GM18498 (cell line): ENCODE measurements around the gene HEXIM1.

Source experiments
- ATAC-seq: cut with Tn5 transposase; IDR thresholded peaks from one replicate; pipeline ENCODE4 v1.9.1; 2021; ENCODE audit warnings: mild to moderate bottlenecking, moderate library complexity; ENCODE audit not compliant: unreplicated experiment

The HEXIM1 gene

DNA sequence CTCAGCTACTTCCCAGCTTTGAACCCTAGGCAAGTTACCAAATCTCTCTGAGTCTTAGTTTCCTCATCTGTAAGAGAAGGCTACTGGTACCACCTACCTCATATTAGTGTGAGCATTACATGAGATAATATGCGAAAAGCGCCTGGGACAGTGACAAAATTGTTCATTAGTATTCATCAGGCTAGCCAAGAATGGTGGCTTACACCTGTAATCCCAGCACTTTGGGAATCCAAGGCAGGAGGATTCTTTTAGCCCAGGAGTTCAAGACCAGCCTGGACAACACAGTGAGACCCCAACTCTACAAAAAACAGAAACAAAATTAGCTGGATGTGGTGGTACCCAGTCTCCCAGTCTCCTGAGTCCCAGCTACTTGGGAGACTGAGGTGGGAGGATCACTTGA, 19.3 kb upstream of the HEXIM1 start:
- ATAC-seq, result no peak

DNA sequence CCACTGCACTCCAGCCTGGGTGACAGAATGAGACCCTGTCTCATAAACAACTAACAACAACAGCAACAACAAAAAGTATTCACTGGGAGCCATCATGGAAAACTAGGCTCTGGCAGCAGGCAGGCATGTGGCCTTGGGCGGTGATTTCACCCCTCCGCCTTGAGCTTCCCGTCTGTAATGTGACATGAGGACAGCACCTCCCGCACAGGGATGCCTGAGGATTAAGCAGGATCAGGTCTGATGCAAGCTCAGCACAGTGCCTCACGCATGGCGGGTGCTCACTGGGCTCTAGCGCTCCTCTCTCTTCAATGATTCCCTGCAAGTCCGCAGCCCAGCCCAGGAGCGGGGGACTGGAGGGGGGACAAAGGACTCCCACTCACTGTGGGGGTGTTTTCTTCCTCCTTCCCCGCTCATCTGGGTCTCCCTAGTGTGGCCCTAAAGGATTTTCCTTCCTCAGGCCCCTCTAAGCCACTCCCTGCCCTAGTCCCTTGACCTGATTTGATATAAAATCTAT, 18.8 kb upstream of the HEXIM1 start:
- ATAC-seq, result no peak

DNA sequence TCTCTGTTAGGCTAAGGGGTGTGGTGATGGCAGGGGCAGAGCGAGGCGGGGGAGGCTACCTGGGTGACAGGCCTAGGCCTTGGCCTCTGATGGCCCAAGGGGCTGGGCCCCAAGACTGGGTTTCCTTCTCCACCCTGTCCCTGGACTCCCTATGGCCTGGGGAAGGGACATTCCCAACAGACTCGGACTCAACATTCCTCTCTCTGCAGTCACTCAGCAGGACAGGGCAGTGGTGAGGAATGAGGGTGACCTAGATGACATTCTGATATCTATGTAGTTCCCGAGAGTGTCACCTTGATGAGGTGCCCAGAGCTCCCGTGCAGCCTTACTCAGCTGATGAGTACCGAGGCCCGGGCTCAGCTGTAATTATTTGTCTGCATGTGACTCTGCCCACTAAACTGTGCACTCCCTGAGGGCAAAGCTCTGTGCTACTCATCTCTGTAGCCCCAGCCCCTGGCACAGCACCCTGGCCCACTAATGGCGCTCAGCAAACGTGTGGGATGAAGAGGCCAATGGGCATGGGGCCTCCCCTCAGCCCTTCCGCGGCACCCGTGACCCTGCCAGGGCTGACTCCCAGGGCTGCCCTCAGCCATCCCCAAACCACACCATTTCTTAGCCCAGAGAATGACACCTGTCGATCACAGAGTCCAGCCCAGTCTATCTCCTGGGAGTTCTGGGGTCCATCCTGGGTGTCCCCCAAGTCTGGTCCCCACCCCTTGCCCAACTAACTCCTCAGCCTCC, 18.2 kb upstream of the HEXIM1 start:
- no peak for ATAC-seq

DNA sequence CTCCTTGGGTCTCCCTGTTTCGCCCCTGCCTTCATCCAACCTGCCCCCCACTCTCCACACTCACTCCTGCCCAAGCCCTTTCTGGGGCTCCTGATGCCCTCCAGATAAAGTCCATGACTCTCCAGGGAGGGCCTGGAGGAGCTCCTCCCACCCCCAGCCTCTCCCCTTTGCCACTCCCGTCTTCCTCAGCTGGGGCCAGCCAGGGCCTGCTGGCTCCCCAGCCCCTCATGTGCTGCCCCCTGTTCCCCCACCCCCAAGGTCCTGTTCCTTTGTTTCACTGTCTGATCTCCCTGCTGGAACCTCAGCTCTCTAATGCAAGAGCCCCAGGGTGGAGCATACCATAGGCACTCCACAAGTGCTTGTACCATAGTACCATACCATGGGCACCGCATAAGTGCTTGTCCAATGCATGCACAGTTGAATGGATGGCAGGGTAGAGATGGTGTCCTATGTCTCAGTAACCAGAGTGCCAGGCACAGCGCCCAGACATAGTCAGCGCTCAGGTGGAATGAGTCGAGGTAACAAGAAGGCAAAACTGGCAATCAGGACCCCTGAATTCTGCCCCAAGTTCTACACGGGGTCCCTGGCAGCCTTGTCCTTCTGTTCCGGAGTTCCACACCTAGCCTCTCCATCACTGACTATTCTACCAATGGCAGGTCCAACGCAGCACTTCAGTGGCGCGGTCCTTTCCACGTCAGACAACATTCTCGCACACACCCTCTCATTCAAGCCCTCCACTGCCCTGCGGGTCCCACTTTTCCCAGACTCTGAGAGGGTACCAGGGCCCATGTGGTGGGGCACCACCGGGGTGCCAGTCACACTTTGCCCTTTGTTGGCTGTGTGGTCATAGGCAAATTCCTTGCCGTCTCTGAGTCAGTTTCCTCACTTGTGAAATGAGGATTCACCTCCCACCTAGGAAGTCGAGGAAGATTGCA, 17.3 kb upstream of the HEXIM1 start:
- no peak for ATAC-seq

DNA sequence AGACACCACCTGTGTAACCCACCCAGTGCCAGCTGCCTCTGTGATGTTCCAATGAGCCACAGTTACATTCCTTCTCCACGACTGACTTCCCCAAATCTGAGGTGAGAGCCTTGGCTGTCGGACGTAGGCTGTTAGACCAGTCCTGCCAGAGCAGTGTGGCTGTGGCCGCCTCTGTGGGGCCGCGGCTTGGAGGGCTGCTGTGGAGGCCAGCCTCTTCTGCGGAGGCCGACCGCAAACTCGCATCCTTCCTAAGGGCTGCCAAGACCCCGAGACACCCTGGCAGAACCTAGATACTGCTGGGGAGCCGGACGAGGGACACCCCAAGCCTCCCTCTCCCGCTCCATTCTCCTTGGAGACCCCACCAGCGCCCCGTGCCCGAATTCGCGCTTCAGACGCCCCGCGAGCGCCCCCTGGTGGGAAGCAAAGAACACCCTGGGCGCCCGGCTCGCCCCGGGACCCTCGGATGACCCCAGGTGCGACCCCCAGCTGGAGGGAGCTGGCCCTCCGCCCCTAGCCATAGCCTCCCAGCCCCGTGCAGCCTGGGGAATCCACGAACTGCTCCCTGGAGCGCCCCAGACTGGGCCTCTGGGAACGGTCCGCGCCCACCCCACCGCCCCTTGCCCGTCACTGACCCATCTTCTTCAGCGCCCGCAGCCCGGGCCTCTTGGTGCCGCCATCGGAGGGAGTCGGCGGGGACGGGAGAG, 16.5 kb upstream of the HEXIM1 start:
- no peak for ATAC-seq

DNA sequence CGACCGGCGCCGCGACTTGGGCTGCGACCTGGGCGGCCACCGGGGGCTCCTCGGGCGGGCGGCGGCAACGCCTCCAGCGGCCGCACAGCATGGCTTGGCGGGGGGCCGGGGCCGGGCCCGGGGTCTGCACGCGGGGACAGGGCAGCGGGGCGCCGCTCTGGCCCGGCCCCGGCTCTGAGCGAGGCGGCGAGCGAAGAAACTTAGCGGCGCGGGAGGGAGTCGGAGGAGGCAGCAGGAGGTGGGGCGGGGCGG, 16.0 kb upstream of the HEXIM1 start, which contains the start of gene PLCD3:
TSS of gene PLCD3 (minus strand) at position 196 of the 252 bp plus-strand sequence. CDS start at position 91, 105 bp downstream.
- peak; percentile 5 for ATAC-seq

DNA sequence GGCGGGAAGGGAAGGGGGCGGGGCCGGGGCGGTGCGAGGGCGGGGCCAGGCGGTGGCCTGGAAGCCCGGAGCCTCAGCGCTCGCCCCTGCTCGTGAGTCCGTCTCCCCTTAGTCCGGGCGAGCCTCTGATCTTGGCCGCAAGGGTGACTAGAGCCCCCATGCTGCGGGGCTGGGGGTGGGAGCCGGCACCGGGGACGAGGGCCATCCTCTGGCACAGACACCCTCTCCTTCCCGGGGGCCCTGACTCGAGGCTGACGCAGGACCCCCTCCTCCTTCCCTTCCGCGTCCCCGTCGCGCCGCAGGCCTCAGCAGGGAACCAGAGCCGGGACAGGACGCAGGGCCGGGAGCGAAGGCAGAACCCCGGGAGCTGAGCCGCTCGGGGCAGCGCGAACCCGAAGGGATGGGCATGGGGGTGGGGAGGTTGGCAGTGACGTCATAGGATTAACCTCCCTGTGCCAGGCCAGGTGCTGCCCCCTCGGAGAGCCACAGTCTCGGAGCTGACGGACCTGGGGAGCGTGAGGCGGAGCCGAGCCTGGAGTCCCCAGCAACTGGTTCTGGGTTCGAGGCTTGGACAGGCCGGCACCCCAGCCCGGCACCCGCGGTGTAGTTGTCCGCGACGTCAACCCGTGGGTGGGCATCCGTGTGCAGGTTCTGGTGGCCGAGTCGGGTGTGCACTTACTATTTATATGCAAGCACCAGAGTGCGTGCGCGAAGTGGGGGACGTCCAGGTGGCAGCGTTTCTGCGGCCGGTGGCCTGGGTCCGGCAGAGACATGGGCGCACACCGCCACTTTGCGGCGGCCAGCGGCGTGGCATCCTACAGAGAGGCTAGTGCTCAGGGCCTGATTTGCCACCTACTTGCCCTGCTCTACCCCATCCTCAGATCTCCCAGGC, 15.5 kb upstream of the HEXIM1 start:
- peak; percentile 34 for ATAC-seq

DNA sequence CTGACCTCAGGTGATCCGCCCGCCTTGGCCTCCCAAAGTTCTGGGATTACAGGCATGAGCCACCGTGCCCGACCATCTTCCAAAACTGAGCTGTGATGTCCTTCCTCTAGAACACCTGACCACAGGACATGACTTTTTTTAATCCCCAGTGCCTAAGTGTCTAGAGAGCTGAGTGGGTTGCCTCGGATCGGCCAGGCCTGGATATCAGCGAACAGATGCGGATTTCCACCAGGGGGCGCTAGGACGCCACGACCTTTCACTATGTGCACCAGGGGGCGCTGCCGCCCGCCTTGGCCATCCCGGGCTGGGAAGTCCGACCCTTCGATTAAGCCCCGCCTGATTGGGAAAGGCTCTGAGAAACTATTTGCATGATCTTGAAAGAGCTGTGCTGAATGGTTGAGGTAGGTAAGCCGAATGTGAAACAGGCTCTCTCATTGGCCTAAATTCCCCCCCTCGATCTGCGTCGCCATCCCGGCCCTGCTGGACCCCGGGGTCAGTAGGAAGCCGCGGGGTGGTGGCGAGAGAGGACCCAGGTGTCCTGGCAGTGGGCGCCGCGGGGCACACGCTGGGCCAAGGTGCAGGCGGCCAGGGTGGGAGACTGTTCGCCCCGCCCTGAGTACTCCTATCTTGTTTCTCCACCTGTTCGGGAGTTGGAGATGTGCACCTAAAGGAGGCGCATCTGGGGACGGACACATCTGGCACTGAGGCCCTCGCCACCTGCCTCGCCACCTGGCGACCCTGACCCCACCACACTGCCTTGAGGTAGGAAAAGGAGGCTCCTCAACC, 12.9 kb upstream of the HEXIM1 start, which contains the start of gene ACBD4:
TSS of gene ACBD4 (plus strand) at position 496 of the 786 bp plus-strand sequence. CDS start 458 bp downstream, outside the sequence.
- ATAC-seq, result peak; percentile 79

DNA sequence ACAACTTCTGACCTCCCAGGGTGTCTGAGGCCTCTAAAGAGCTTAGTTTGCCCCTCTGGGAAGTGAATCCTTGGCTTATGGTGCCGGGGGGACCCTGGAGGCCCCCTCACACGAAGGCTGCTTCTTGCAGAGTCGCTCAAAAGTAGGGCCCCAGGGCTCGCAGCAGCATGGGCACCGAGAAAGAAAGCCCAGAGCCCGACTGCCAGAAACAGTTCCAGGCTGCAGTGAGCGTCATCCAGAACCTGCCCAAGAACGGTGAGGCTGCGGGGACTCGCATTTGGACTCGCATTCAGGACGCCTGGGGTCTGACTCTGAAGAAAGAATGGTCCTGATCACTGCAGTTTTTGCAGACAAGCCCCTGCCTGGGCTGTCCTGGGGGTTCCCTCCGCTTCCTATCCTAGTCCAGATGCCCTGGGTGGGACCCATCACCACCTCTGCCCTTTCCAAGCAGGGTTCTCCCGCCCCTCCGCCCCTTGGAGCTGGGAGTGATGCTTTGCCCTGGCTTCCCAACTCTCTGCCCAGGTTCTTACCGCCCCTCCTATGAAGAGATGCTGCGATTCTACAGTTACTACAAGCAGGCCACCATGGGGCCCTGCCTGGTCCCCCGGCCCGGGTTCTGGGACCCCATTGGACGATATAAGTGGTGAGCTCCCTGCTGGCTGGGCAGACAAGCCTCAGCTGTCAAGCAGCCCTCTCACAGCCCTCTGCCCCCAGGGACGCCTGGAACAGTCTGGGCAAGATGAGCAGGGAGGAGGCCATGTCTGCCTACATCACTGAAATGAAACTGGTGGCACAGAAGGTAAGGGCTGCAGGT, 12.1 kb upstream of the HEXIM1 start:
- no peak for ATAC-seq

DNA sequence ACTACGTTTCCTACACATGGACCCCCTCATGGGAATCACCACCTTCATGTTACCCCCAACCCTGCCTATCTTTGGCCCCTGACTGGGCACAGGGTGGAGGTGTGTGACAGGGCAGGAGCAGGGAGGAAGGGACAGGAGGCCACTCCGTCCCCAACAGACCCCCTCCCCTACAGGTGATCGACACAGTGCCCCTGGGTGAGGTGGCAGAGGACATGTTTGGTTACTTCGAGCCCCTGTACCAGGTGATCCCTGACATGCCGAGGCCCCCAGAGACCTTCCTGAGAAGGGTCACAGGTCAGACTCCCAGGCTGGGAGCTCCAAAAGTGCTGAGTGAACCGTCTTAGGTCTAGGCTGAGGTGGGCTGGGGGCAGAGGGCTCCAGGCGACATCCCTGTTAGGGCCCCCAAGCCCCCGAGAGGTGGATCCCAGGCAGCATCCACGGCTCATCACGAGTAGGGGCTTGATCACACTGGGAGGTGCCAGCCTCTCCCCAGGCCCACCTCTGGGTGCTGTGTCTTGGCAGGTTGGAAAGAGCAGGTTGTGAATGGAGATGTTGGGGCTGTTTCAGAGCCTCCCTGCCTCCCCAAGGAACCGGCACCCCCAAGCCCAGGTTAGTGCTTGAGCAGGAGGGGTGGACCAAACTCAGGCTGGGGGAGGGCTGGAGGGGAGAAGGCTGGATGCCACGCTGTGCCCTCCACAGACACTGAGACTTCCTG, 11.3 kb upstream of the HEXIM1 start:
- no peak for ATAC-seq

DNA sequence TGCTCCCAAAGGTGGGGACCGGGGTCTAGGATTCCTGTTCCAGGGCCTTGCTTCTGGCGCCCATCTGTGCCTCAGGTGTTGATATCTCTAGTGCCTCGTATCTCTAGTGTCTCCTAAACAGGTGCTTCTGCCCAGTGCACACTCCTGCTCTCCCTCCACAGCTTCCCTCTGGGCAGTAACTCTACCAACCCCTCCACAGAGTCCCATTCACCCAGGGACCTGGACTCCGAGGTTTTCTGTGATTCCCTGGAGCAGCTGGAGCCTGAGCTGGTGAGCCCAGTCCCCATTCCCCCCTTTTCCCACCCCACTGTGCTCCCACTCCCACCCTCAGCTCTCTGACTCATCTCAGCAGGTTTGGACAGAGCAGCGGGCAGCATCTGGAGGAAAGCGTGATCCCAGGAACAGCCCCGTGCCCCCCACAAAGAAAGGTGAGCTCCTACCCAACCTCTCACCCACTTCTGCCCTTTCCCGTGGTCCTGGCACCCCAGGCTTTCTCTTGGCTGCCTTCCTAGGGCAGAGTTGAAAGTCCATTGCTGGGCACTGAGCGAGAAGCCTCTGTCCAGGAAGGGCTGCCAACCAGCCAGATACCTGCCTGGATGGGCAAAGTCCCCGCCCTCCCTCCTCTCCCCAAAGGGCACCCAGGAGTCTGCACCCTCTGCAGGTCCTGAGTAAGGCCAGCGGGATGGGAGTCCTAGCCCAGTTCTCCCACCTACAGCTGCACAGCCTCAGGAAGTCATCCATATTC, 10.5 kb upstream of the HEXIM1 start:
- ATAC-seq, result no peak

DNA sequence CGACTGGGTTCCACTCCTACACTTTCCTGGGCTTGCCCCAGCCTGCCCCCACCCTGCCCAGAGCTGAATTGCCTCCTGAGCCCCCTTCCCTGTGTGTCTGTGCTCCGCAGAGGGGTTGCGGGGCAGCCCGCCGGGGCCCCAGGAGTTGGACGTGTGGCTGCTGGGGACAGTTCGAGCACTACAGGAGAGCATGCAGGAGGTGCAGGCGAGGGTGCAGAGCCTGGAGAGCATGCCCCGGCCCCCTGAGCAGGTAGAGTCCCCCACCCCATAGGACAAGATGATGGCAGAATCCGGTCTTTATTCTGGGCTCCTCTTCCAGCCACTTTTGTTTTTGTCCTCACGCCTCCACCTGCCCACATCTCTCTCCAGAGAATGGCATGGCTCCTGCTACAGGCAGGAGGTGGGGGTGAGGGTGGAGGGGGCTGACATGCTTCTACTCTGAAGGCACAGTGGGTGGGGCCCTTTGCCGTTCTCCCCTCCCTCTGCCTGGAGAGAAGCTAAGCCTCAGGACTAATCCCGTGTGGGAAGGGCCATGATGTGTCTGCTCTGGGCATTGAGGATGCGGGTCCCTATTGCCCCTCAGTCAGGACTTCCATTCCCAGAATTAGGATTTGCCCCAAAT, 9.3 kb upstream of the HEXIM1 start:
- no peak for ATAC-seq

DNA sequence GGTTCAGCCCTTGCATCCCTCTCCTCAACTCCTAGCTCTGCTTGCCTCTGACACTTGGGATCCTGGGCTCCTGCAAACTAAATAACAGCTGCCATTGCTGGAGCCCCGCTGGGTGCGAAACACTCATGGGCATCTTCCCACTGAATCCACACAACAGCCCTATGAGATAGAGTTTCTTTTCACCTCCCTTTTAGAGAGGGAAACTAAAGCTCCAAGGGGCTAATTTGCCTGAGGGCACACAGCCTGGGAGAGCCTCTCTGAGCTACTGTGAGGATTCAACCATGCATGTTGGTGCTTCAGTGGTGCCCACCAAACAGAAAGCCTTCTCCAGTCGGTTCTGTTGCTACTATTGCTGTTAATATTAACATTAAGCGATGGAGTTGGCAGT, 8.7 kb upstream of the HEXIM1 start:
- no peak for ATAC-seq

DNA sequence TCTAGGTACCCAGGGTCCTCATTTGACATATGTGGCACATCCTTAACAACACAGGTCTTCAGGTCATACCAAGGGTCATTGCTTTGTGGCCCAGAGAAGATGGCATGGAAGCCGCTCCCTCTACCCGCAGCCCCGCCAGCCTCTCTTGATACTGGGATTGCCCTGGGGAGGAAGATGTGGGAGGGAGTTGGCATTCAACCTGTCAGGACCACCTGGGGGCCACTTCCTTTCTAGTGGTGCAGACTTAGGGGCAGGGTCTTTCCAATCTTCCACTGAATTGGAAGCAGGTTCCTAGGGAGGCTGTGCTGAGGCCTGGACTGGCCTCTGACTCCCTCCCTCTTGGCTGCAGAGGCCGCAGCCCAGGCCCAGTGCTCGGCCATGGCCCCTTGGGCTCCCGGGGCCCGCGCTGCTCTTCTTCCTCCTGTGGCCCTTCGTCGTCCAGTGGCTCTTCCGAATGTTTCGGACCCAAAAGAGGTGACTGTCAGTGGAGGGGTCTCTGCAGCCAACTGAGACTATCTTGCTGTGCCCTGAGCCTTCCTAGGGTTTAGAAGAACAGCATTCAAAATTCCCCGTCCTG, 5.1 kb upstream of the HEXIM1 start:
- no peak for ATAC-seq

DNA sequence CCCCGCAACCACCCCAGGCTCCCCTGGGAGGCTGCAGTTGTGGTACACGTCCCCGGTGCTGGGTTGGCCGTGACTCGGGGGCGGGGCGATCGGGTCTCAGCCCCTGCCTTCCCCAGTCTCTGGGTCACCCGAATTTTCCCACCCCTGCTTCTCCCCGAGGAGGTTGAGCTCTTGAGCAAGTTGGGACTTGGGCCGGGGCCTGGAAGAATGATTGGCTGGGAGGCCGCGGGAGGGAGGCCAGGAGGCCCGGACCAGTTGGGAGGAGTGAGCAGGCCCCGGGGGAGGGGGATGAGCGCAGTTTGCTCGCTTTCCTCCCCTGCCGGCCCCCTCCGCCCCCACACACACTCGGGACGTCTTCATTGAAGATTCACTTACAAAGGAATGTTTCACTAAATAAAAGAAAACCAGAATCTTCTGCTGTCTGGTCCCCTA, 4.5 kb upstream of the HEXIM1 start:
- no peak for ATAC-seq

DNA sequence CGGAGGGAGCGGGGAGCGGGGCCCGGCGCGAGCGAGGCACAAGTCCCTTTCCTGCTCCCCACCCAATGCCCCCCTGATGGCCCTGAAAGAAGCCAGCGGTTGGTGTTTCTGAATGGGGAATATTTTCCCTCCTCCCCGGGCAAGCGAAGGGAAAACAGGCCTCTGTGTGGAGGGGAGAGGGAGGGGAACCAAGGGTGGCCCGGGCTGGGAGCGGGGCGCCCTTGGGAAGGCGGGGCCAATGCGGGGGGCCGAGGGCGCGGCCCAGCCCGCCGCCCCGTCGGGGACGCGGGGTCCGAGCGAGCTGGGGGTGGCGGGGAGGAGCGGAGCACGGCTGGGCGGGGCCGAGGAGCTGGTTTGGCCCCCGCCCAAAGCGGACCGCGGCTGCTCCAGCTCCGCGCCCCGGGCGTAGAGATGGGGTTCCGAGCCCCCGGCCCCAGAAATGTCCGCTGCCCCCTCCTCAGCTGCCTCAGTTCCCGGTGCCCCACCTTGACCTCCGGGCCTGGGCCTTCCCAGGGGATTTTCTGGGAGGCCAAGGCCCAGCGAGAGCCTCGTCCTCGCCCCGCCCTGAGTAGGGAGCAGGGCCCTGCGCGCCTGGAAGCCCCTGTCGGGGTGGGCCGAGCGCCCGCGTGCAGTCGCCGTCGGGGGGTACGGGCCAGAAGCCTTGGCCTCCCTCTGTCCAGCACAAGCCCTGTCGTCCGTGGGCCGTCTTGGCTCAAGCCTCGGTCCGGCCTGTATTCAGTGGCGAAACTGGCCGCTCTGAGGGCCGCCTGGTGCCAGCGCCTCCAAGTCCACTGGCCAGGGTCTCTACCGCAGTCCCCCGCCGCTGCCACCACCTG, 3.9 kb upstream of the HEXIM1 start:
- no peak for ATAC-seq
